ENCODE data around the gene SLC25A11.

Gene SLC25A11

DNA sequence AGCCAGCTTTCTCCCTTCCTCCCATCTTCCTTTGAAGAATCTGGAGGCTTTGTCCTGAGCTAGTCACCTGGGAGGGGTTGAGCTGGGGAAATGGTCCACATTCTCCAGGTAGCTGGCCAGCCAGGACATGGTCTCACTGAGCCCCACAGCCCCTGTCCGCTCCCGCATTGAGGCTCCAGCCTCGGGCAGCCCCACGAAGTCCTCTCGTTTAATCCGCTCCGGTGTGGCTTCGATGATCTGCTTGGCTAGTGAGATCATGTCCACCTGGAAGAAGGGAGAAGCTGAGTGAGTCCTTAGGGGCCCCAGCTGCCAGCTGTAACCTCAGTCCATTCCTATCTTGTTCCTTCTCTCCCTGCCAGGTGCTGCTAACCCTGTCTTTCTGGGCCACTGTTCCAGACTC, 30.4 kb upstream of the SLC25A11 start:
- TF ChIP-seq GATA2 (IDR thresholded peaks at IDR 0.05; ENCODE audit: low read depth, low read length): no peak
- no peak for TF ChIP-seq GATA3 (IDR thresholded peaks at IDR 0.05; ENCODE audit: low read depth, low read length)

DNA sequence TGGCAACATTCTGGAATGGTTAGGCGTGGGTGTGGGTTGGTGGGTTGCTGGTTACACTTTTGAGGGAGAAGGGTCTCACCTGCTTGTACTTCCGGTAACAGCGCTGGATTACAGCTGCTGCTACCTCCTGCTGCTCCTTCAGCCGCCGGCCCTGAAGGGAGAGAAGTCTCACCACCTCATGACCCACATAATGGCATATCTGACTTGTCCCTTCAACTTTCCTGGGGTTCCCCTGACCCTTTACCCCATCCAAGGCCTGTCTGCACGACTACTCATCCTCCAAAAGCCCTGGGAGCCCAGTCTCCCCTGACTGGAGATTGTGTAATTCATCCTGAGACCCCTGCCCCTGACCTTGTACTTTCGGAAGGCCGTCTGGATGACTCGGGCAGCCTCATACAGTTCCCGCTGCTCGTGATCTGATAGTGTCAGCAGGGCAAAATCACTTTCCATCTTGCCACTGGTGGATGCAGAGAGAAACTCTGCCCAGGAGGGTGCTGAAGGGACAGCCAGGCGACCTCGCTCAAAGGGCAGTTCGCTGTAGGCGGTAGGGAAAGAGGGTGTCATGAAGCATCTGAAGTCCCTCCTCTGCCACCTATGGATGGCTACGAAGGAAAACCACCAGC, 29.8 kb upstream of the SLC25A11 start:
- no peak for TF ChIP-seq GATA2 (IDR thresholded peaks at IDR 0.05; ENCODE audit: low read depth, low read length)
- TF ChIP-seq GATA3 (IDR thresholded peaks at IDR 0.05; ENCODE audit: low read depth, low read length): no peak

- TF ChIP-seq GATA2 (IDR thresholded peaks at IDR 0.05; ENCODE audit: low read depth, low read length): no peak
- no peak for TF ChIP-seq GATA3 (IDR thresholded peaks at IDR 0.05; ENCODE audit: low read depth, low read length)
These were observed 29.3 kb upstream of the SLC25A11 start for GRCh38 chr17:4969047-4969550.

DNA sequence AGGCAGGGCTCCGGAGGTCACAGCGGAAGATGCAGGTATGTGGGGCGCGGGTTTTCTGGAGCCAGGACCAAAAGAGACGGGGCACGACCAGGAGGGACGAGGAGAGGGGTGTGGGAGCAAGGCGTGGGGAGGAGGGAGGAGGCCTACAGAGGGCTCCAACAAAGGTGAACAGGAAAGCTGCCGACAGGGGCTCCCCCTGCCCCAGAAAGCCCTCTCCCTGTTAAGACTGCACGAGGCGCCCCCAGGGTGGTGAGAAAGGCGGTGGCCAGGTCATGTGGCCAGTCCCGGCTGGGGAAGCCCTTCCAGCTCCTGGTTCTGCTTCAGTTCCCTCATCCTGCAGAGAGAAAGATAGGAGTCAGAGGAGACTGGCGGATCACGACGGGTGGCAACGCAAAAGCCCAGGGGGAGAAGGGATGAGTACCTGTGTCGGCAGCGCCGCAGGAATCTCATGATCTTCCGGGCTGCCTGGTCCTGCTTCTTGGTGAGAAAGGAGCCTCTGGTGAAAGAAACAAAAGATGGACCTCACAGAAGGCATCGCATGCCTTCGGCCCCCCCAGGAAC, 28.7 kb upstream of the SLC25A11 start:
- TF ChIP-seq GATA2 (IDR thresholded peaks at IDR 0.05; ENCODE audit: low read depth, low read length): no peak
- no peak for TF ChIP-seq GATA3 (IDR thresholded peaks at IDR 0.05; ENCODE audit: low read depth, low read length)

DNA sequence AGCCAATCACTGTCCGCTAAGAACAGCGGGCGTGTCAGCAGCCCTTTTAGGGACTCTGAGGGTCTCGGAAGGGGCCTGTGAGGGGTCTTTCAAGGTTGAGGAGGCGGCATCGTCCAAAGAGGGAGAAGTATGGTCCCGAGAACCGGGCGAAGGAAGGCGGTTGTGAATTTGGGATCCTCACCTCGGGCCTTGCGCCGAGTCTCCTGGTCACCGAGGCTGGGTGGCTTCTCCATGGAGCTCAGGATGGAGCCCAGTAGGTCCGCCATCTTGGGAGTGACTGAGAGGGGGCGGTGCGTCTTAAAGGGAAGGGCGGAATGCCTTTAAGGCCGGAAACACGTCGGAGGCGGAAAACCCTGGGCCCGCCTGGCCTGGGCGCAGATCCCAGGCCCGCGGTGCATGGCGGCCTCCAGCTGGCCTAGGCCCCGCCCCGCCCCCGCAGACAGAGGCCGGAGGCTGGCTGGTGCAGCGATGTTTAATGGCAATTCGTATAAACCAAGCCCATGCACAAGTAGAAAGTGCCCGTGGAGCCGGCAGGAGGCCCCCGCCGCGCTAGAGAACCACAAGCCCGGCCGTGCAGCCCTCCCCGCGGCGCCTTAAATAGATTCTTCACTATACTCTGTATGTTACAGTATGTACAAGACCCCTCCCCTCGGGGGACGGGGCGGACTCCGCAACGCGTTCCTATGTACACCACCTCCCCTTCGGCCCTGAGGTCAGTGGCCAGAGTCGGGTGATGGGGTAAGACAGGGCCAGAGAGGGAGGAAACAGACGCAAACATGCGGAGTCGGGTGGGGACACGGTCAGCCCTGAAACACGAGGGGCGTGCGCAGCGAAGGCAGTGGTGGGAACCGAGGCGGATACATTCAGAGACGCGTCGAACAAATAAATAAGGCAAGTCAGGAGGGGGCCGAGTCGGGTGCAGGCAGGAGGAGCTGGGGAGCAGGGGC, 28.0 kb upstream of the SLC25A11 start, which contains the start of gene SPAG7:
Gene SPAG7, minus strand, starts transcription at position 279 of the 947 bp plus-strand sequence. Its CDS starts 13 bp downstream, at position 266.
- TF ChIP-seq GATA2 (IDR thresholded peaks at IDR 0.05; ENCODE audit: low read depth, low read length): no peak
- no peak for TF ChIP-seq GATA3 (IDR thresholded peaks at IDR 0.05; ENCODE audit: low read depth, low read length)

- TF ChIP-seq GATA2 (IDR thresholded peaks at IDR 0.05; ENCODE audit: low read depth, low read length): no peak
- no peak for TF ChIP-seq GATA3 (IDR thresholded peaks at IDR 0.05; ENCODE audit: low read depth, low read length)
These were observed 27.1 kb upstream of the SLC25A11 start for GRCh38 chr17:4966844-4967538.

GRCh38 chr17:4965311-4965986, 25.6 kb upstream of the SLC25A11 start:
- no peak for TF ChIP-seq GATA3 (IDR thresholded peaks at IDR 0.05; ENCODE audit: low read depth, low read length)
- TF ChIP-seq GATA2 (IDR thresholded peaks at IDR 0.05; ENCODE audit: low read depth, low read length): no peak

DNA sequence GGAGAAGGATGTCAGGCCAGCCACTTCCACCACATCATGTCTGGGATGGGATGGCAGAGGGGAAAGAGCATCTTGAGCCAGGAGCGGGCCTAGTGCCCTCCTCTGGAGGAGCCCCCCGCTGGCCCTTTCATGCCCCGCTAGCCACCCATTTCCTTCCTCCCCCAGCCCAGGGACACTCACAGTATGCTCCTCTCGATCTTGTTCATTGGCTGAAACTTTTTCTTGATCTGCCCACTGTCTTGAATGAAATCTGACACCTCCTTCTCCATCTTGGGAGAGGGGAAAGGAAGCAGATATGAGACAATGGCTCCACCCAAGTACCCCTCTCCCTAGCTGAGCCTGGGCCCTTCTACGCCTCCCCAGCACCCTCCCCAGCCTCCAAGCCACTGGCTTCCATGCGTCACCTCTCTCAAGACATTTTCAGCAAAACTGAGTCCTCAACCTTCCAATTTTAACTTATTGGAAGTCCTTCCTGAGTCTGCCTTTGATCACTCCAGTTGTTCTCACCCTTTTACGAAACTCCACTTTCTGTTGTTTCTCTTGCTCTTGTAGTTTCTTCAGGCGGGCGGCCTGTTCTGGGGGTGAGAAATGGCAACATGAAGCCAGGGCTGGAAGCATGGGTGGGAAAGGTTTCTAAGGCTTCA, 20.6 kb upstream of the SLC25A11 start:
- TF ChIP-seq GATA2 (IDR thresholded peaks at IDR 0.05; ENCODE audit: low read depth, low read length): no peak
- no peak for TF ChIP-seq GATA3 (IDR thresholded peaks at IDR 0.05; ENCODE audit: low read depth, low read length)

DNA sequence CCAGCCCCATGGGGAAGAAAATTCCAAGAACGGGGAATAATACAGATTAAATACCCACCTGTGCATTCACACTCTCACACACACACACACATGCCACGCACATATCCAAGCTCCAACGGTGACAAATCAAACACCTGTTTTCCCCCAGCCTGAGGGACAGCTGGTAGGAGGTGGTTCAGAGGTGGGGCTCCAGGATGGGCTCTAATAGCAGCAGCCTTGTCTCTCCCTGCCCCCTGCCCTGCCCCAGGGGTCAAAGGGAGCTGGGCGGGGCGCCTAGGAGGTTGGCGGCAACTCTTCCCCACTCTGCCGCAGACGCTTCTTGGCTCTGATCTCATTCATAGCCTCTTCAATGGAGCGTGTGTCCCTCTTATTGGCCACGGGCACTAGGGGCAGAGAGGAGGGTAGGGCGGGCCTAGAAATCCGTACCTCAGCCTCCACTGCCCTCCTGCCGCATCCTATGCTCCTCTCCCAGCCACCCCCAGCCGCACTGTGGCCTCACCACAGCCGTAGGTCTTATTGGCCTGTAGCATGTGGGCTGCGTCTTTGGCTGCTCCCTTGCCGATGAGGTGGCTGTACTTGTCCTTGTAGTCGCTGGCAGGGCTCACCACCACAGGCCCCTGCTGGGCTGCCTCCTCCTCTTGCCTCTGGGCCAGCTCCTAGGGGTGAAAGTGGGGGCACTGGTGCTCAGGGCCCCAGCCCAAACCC, 19.6 kb upstream of the SLC25A11 start:
- TF ChIP-seq GATA3 (IDR thresholded peaks at IDR 0.05; ENCODE audit: low read depth, low read length): no peak
- no peak for TF ChIP-seq GATA2 (IDR thresholded peaks at IDR 0.05; ENCODE audit: low read depth, low read length)

- TF ChIP-seq GATA2 (IDR thresholded peaks at IDR 0.05; ENCODE audit: low read depth, low read length) (no peak), GATA3 (IDR thresholded peaks at IDR 0.05; ENCODE audit: low read depth, low read length) (no peak)
These were observed 18.3 kb upstream of the SLC25A11 start for GRCh38 chr17:4958102-4958501.

DNA sequence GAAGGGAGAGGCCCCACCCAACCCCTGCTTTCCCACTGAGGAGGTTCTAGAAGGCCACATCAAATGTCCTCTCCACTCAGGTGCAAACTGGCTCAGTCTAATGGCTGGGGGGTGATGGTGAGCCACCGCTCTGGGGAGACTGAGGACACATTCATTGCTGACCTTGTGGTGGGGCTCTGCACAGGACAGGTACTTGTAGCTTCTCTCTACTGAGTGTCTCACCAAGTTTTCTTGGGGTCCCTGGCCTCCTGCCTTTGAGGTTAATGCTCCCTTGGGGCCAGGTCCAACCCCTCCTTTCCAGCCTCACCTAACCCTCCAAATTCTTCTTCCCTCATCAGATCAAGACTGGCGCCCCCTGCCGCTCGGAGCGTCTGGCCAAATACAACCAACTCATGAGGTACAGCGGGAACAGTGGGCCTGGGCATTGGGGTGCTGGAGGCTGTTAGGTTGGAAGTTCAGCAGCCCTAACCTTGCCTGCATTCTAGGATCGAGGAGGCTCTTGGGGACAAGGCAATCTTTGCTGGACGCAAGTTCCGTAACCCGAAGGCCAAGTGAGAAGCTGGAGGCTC, 16.7 kb upstream of the SLC25A11 start:
- TF ChIP-seq GATA2 (IDR thresholded peaks at IDR 0.05; ENCODE audit: low read depth, low read length): no peak
- no peak for TF ChIP-seq GATA3 (IDR thresholded peaks at IDR 0.05; ENCODE audit: low read depth, low read length)

- TF ChIP-seq GATA3 (IDR thresholded peaks at IDR 0.05; ENCODE audit: low read depth, low read length) (no peak), GATA2 (IDR thresholded peaks at IDR 0.05; ENCODE audit: low read depth, low read length) (no peak)
These were observed 15.2 kb upstream of the SLC25A11 start for GRCh38 chr17:4955091-4955490.
